HG03439 (cell line): ENCODE measurements around the gene FRMD1.

Source experiments
- ATAC-seq: cut with Tn5 transposase; IDR thresholded peaks from one replicate; pipeline ENCODE4 v1.9.1; 2021; ENCODE audit warnings: mild to moderate bottlenecking, moderate library complexity; ENCODE audit not compliant: unreplicated experiment

Gene FRMD1

GRCh38 chr6:168113226-168113625 is 34.2 kb upstream of the FRMD1 start:
- ATAC-seq = no peak

- no peak for ATAC-seq
Observed at GRCh38 chr6:168111911-168112310, 32.9 kb upstream of the FRMD1 start.

GRCh38 chr6:168110437-168110836 is 31.4 kb upstream of the FRMD1 start:
- no peak for ATAC-seq

GRCh38 chr6:168109171-168109570 is 30.2 kb upstream of the FRMD1 start:
- no peak for ATAC-seq

- ATAC-seq = no peak
Observed at GRCh38 chr6:168107191-168107983, 28.4 kb upstream of the FRMD1 start.

GRCh38 chr6:168106633-168107005 is 27.6 kb upstream of the FRMD1 start:
- ATAC-seq = no peak

- ATAC-seq = no peak
Observed at GRCh38 chr6:168105813-168106632, 27.0 kb upstream of the FRMD1 start.

GRCh38 chr6:168104636-168105035 is 25.6 kb upstream of the FRMD1 start:
- no peak for ATAC-seq

- ATAC-seq = no peak
Observed at GRCh38 chr6:168103050-168103830, 24.2 kb upstream of the FRMD1 start.

- no peak for ATAC-seq
Observed at GRCh38 chr6:168102315-168102985, 23.4 kb upstream of the FRMD1 start.

GRCh38 chr6:168101590-168102314 is 22.7 kb upstream of the FRMD1 start:
- ATAC-seq = no peak

GRCh38 chr6:168100803-168101589 is 22.0 kb upstream of the FRMD1 start:
- ATAC-seq = no peak

- ATAC-seq = no peak
Observed at GRCh38 chr6:168100011-168100802, 21.2 kb upstream of the FRMD1 start.

GRCh38 chr6:168099201-168100010 is 20.4 kb upstream of the FRMD1 start:
- no peak for ATAC-seq

GRCh38 chr6:168098431-168098861 is 19.4 kb upstream of the FRMD1 start:
- ATAC-seq = no peak

GRCh38 chr6:168097621-168098430 is 18.8 kb upstream of the FRMD1 start:
- ATAC-seq = no peak

- no peak for ATAC-seq
Observed at GRCh38 chr6:168097221-168097620, 18.2 kb upstream of the FRMD1 start.
